GM12878 (cell line): ENCODE results near the gene KIF23.

Experiments
- CTCF ChIP-seq, 3 experiments: IDR thresholded peaks in 2 of 3; conservative IDR thresholded peaks in 1 of 3; 2 replicates each; pipeline ENCODE4 v1.5.1; 2011; ENCODE audit warnings: low read depth in 3 of 3, low read length in 3 of 3, mild to moderate bottlenecking in 3 of 3, control low read depth in 2 of 3, moderate library complexity in 2 of 3, inconsistent platforms in 1 of 3, mixed read lengths in 1 of 3; ENCODE audit not compliant: control insufficient read depth in 2 of 3, insufficient read depth in 1 of 3; ENCODE audit errors: extremely low read depth in 1 of 3
- ESRRA ChIP-seq: IDR thresholded peaks from 2 replicates; pipeline ENCODE4 v1.6.1; 2012; ENCODE audit warnings: mild to moderate bottlenecking, low read length, improper control_type of control experiment
- NBN ChIP-seq: fragments of 450-650 bp; IDR thresholded peaks from 2 replicates; pipeline ENCODE4 v1.6.1; 2016
- TAF1 ChIP-seq: IDR thresholded peaks from 2 replicates; pipeline ENCODE4 v1.6.1; 2011; ENCODE audit warnings: mild to moderate bottlenecking, low read depth, low read length, borderline replicate concordance
- ZNF274 ChIP-seq: IDR thresholded peaks from one replicate; pipeline ENCODE4 v1.8.0; 2011; ENCODE audit not compliant: insufficient read length, insufficient read depth

DNA sequence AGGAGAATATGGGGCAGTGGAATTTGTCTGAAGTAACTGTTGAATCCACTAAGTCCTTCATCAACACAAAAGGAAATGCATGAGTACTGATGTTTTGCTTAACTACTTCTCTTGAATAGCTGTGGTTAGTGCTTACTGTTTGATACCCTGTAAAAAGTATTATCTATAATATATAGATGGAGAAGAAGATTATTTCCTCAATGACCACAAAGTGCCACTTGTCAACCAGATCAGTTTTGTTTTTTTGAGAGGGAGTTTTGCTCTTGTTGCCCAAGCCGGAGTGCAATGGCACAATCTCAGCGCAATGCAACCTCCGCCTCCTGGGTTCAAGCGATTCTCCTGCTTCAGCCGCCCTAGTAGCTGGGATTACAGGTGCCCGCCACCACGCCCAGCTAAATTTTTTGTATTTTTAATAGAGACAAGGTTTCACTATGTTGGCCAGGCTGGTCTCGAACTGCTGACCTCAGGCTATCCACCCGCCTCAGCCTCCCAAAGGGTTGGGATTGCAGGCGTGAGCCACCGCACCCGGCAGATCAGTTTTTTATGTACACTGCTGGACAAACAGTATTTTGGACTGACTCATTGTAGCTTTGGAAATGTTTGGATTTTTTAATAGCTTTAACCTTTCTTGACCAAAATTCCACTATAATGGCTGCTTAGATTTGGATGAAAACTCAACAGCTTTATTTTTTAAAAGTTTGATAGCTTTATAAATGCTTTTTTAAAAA is 37.0 kb downstream of the KIF23 start:
- TF ChIP-seq CTCF (IDR thresholded peaks at IDR 0.05 in 2 of 3, conservative IDR thresholded peaks at IDR 0.05 in 1 of 3; ENCODE audit: control insufficient read depth in 2 of 3, extremely low read depth in 1 of 3, insufficient read depth in 1 of 3, low read depth in 3 of 3, low read length in 3 of 3) = no peak
- no peak for TF ChIP-seq ZNF274
- TF ChIP-seq TAF1 = no peak
- TF ChIP-seq NBN = no peak
- TF ChIP-seq ESRRA = no peak
